ENCODE data around the gene CTRL. TPM values are rescaled to one million over a fixed set of nuclear protein-coding genes. Genes with fewer than 3 reads are reported as not detected.

CTRL gene
- total RNA-seq, 1 donor from 2014 or later, result 3.2 TPM

- TF ChIP-seq POLR2AphosphoS5 (IDR thresholded peaks at IDR 0.05; ENCODE audit: insufficient read depth in 1 of 2, low read depth in 1 of 2), result no peak
- TF ChIP-seq, protein P1, sequence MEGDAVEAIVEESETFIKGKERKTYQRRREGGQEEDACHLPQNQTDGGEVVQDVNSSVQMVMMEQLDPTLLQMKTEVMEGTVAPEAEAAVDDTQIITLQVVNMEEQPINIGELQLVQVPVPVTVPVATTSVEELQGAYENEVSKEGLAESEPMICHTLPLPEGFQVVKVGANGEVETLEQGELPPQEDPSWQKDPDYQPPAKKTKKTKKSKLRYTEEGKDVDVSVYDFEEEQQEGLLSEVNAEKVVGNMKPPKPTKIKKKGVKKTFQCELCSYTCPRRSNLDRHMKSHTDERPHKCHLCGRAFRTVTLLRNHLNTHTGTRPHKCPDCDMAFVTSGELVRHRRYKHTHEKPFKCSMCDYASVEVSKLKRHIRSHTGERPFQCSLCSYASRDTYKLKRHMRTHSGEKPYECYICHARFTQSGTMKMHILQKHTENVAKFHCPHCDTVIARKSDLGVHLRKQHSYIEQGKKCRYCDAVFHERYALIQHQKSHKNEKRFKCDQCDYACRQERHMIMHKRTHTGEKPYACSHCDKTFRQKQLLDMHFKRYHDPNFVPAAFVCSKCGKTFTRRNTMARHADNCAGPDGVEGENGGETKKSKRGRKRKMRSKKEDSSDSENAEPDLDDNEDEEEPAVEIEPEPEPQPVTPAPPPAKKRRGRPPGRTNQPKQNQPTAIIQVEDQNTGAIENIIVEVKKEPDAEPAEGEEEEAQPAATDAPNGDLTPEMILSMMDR (IDR thresholded peaks at IDR 0.05), result no peak
- TF ChIP-seq POLR2A (IDR thresholded peaks at IDR 0.05), result no peak
- DNase-seq (ENCODE audit: extremely low spot score in 2 of 2), result no peak
- H3K4me1 ChIP-seq, result peaks cover 16% of the 10 kb centered on the region
- H3K36me3 ChIP-seq, result peaks cover 0 to 56% of the 10 kb centered on the region in 2 donors
- H3K4me3 ChIP-seq, result no peak overlapping the region
- intact Hi-C loops (cut with DNase I), result no loop called here
- no peaks in the 10 kb centered on the region for H3K27me3 ChIP-seq
- H3K9me3 ChIP-seq, result no peaks in the 10 kb centered on the region
- no peak overlapping the region for H3K27ac ChIP-seq
Observed at GRCh38 chr16:67953641-67954375, 22.1 kb upstream of the CTRL start.

GRCh38 chr16:67951485-67951884 lies 19.8 kb upstream of the CTRL start:
- no peak for DNase-seq (ENCODE audit: extremely low spot score in 2 of 2)
- H3K4me3 ChIP-seq, result no peak overlapping the region
- peaks cover 16% of the 10 kb centered on the region for H3K4me1 ChIP-seq
- H3K27me3 ChIP-seq, result no peaks in the 10 kb centered on the region
- no peak overlapping the region for H3K27ac ChIP-seq
- H3K36me3 ChIP-seq, result peaks cover 0 to 69% of the 10 kb centered on the region in 2 donors
- no peak for TF ChIP-seq POLR2A (IDR thresholded peaks at IDR 0.05)
- TF ChIP-seq, protein P1 (IDR thresholded peaks at IDR 0.05), result no peak
- TF ChIP-seq POLR2AphosphoS5 (IDR thresholded peaks at IDR 0.05; ENCODE audit: insufficient read depth in 1 of 2, low read depth in 1 of 2), result no peak
- H3K9me3 ChIP-seq, result no peaks in the 10 kb centered on the region
- intact Hi-C loops (cut with DNase I), result no loop called here

- intact Hi-C loops (cut with DNase I), result no loop called here
- H3K36me3 ChIP-seq, result peaks cover 0 to 80% of the 10 kb centered on the region in 2 donors
- H3K4me1 ChIP-seq, result peaks cover 23% of the 10 kb centered on the region
- no peak for DNase-seq (ENCODE audit: extremely low spot score in 2 of 2)
- TF ChIP-seq, protein P1 (IDR thresholded peaks at IDR 0.05), result no peak
- TF ChIP-seq POLR2A (IDR thresholded peaks at IDR 0.05) (no peak), POLR2AphosphoS5 (IDR thresholded peaks at IDR 0.05; ENCODE audit: insufficient read depth in 1 of 2, low read depth in 1 of 2) (no peak)
- H3K9me3 ChIP-seq, result no peaks in the 10 kb centered on the region
- no peaks in the 10 kb centered on the region for H3K27me3 ChIP-seq
- no peak overlapping the region for H3K4me3 ChIP-seq
- no peak overlapping the region for H3K27ac ChIP-seq
Observed at GRCh38 chr16:67950335-67950843, 18.7 kb upstream of the CTRL start.

DNA sequence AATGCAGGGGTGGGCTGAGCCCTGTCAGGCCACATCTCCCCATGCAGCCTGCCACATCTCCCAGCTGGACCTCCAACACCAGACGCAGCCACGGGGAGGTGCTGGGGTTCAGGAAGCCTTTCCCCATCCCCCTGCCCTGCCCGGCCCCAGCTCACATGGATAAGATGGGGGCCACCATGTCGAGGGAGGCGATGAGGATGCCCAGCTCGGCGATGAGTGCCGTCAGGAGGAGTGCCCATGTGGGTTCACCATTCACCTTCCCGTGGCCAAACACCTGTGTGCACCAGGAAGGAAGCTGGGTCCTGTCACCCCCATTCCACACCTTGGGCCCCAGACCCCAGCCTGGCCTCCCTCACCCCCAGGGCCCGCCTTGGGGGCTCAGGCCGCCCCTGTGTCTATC lies 18.0 kb upstream of the CTRL start:
- Histone ChIP-seq H3K4me3 (no peak overlapping the region), H3K27me3 (no peaks in the 10 kb centered on the region), H3K4me1 (peaks cover 31% of the 10 kb centered on the region), H3K36me3 (peaks cover 0 to 80% of the 10 kb centered on the region in 2 donors), H3K27ac (no peak overlapping the region), H3K9me3 (no peaks in the 10 kb centered on the region)
- DNase-seq (ENCODE audit: extremely low spot score in 2 of 2), result no peak
- intact Hi-C loops (cut with DNase I), result no loop called here
- TF ChIP-seq, protein P1 (IDR thresholded peaks at IDR 0.05), result no peak
- TF ChIP-seq POLR2AphosphoS5 (IDR thresholded peaks at IDR 0.05; ENCODE audit: insufficient read depth in 1 of 2, low read depth in 1 of 2) (no peak), POLR2A (IDR thresholded peaks at IDR 0.05) (no peak)

- peaks cover 47% of the 10 kb centered on the region for H3K4me1 ChIP-seq
Observed at GRCh38 chr16:67948015-67948414, 16.4 kb upstream of the CTRL start.

More at GRCh38 chr16:67948015-67948414, 16.4 kb upstream of the CTRL start:
- TF ChIP-seq, protein P1 (IDR thresholded peaks at IDR 0.05), result no peak
- TF ChIP-seq POLR2A (IDR thresholded peaks at IDR 0.05) (no peak), POLR2AphosphoS5 (IDR thresholded peaks at IDR 0.05; ENCODE audit: insufficient read depth in 1 of 2, low read depth in 1 of 2) (no peak)
- intact Hi-C loops (cut with DNase I), result no loop called here
- no peak for DNase-seq (ENCODE audit: extremely low spot score in 2 of 2)
- Histone ChIP-seq H3K4me3 (no peak overlapping the region), H3K36me3 (peaks cover 0 to 71% of the 10 kb centered on the region in 2 donors), H3K27me3 (no peaks in the 10 kb centered on the region), H3K9me3 (no peaks in the 10 kb centered on the region), H3K27ac (no peak overlapping the region)

Data from vagina (tissue), 2 donors.